RWPE2 (cell line): ENCODE data around the gene FER.
A peak's percentile ranks its signal among the peaks of the same experiment; 100 is the strongest.

ENCODE experiments used
- ATAC-seq: fragments of 200-7000 bp; cut with Tn5 transposase; 3 replicates; pipeline ENCODE4 v1.9.1; 2021; ENCODE audit warnings: low read depth
- DNase-seq: peaks from one replicate; pipeline ENCODE4 v3.0.0-alpha.2; 2020; ENCODE audit warnings: low spot score
- H3K27ac ChIP-seq: fragments of 450-650 bp; 2 replicates; pipeline ENCODE4 v1.5.1; 2017; ENCODE audit warnings: mild to moderate bottlenecking; ENCODE audit not compliant: poor library complexity, severe bottlenecking
- H3K27me3 ChIP-seq: fragments of 250-450 bp; sonication (Bioruptor Pico); 2 replicates; pipeline ENCODE4 v1.5.1; 2021; ENCODE audit warnings: mild to moderate bottlenecking, moderate library complexity; ENCODE audit not compliant: insufficient read depth, poor library complexity, severe bottlenecking
- H3K36me3 ChIP-seq: fragments of 250-450 bp; sonication (Bioruptor Pico); 2 replicates; pipeline ENCODE4 v1.5.1; 2020; ENCODE audit warnings: low read depth, mild to moderate bottlenecking, moderate library complexity
- H3K4me1 ChIP-seq: fragments of 250-450 bp; sonication (Bioruptor Pico); 2 replicates; pipeline ENCODE4 v1.5.1; 2021; ENCODE audit warnings: mild to moderate bottlenecking, moderate library complexity; ENCODE audit not compliant: insufficient read depth, poor library complexity, severe bottlenecking
- H3K4me3 ChIP-seq: fragments of 250-450 bp; sonication (Bioruptor Pico); 2 replicates; pipeline ENCODE4 v1.5.1; 2021; ENCODE audit warnings: mild to moderate bottlenecking, moderate library complexity; ENCODE audit not compliant: severe bottlenecking
- H3K9me3 ChIP-seq: fragments of 250-450 bp; sonication (Bioruptor Pico); 2 replicates; pipeline ENCODE4 v1.5.1; 2021; ENCODE audit warnings: mild to moderate bottlenecking, moderate library complexity; ENCODE audit not compliant: severe bottlenecking
- CTCF ChIP-seq: fragments of 450-650 bp; IDR thresholded peaks from one replicate; pipeline ENCODE4 v1.5.1; 2017; ENCODE audit warnings: mild to moderate bottlenecking, moderate library complexity; ENCODE audit not compliant: poor library complexity, severe bottlenecking

The FER gene

GRCh38 chr5:108749128-108749861 is 1.6 kb downstream of the FER start:
- peak; percentile 42 for TF ChIP-seq CTCF
- Histone ChIP-seq H3K27ac (peak overlapping the region; percentile 91), H3K36me3 (0 out of 2 replicates have a peak, but pooled peaks cover 3% of the 10 kb centered on the region), H3K4me3 (peak overlapping the region; percentile 58), H3K9me3 (no peaks in the 10 kb centered on the region), H3K4me1 (peaks cover 37% of the 10 kb centered on the region), H3K27me3 (no peaks in the 10 kb centered on the region)
- DNase-seq (peak; percentile 96), ATAC-seq (peak; percentile 58)

GRCh38 chr5:108753331-108753730 is 5.6 kb downstream of the FER start:
- H3K27ac ChIP-seq: peak overlapping the region; percentile 85

GRCh38 chr5:108753877-108754276 is 6.2 kb downstream of the FER start:
- Histone ChIP-seq H3K4me1 (peaks cover 39% of the 10 kb centered on the region), H3K27me3 (no peaks in the 10 kb centered on the region), H3K4me3 (peak overlapping the region; percentile 0), H3K27ac (peak overlapping the region; percentile 85), H3K36me3 (peaks cover 7% of the 10 kb centered on the region; the same call in 1 of the 2 replicates), H3K9me3 (no peaks in the 10 kb centered on the region)
- peak; percentile 61 for ATAC-seq
- no peak for TF ChIP-seq CTCF
- no peak for DNase-seq

More at GRCh38 chr5:108753331-108753730, 5.6 kb downstream of the FER start:
- DNase-seq: no peak
- no peak for TF ChIP-seq CTCF
- H3K27me3 ChIP-seq: no peaks in the 10 kb centered on the region
- H3K9me3 ChIP-seq: no peaks in the 10 kb centered on the region
- ATAC-seq: no peak
- H3K4me1 ChIP-seq: peaks cover 39% of the 10 kb centered on the region
- H3K36me3 ChIP-seq: peaks cover 7% of the 10 kb centered on the region; the same call in 1 of the 2 replicates
- peak overlapping the region; percentile 21 for H3K4me3 ChIP-seq

- ATAC-seq (no peak), DNase-seq (no peak)
- Histone ChIP-seq H3K27ac (no peak overlapping the region), H3K9me3 (peaks cover 4% of the 10 kb centered on the region), H3K36me3 (peaks cover 11% of the 10 kb centered on the region), H3K27me3 (no peaks in the 10 kb centered on the region), H3K4me3 (no peak overlapping the region), H3K4me1 (peaks cover 5% of the 10 kb centered on the region)
- no peak for TF ChIP-seq CTCF
Measured at GRCh38 chr5:108760512-108760911, 12.8 kb downstream of the FER start.

GRCh38 chr5:108762660-108763059 is 15.0 kb downstream of the FER start:
- Histone ChIP-seq H3K36me3 (peaks cover 8% of the 10 kb centered on the region), H3K4me3 (no peak overlapping the region), H3K27ac (no peak overlapping the region), H3K27me3 (no peaks in the 10 kb centered on the region), H3K9me3 (peaks cover 4% of the 10 kb centered on the region), H3K4me1 (no peaks in the 10 kb centered on the region)
- ATAC-seq: no peak
- TF ChIP-seq CTCF: no peak
- DNase-seq: no peak
